Dendritic cell treated with granulocyte-macrophage colony-stimulating factor and Interleukin-4, amounts not matched to agents 40 ng/mL and 50 ng/mL, for 4 days (primary cell): ENCODE results near the gene ANO1.

Experiments
- H3K27ac Mint-ChIP-seq: one replicate; pipeline ENCODE4 v1.8.0; 2022; ENCODE audit warnings: mild to moderate bottlenecking, mixed read lengths
- H3K27me3 Mint-ChIP-seq: one replicate; pipeline ENCODE4 v1.8.0; 2022; ENCODE audit warnings: mild to moderate bottlenecking, mixed read lengths
- H3K36me3 Mint-ChIP-seq: one replicate; pipeline ENCODE4 v1.8.0; 2022; ENCODE audit warnings: low read depth, mixed read lengths
- H3K4me1 Mint-ChIP-seq: one replicate; pipeline ENCODE4 v1.8.0; 2022; ENCODE audit warnings: low read depth, mixed read lengths
- H3K4me3 Mint-ChIP-seq: one replicate; pipeline ENCODE4 v1.8.0; 2022; ENCODE audit warnings: mild to moderate bottlenecking, moderate library complexity, mixed read lengths
- H3K9me3 Mint-ChIP-seq: one replicate; pipeline ENCODE4 v1.8.0; 2022; ENCODE audit warnings: mixed read lengths
- intact Hi-C: fragments of 100-400 bp; cut with micrococcal nuclease; formaldehyde crosslinking; loops from one replicate; pipeline ENCODE4 v1.15.0; 2022

The ANO1 gene

DNA sequence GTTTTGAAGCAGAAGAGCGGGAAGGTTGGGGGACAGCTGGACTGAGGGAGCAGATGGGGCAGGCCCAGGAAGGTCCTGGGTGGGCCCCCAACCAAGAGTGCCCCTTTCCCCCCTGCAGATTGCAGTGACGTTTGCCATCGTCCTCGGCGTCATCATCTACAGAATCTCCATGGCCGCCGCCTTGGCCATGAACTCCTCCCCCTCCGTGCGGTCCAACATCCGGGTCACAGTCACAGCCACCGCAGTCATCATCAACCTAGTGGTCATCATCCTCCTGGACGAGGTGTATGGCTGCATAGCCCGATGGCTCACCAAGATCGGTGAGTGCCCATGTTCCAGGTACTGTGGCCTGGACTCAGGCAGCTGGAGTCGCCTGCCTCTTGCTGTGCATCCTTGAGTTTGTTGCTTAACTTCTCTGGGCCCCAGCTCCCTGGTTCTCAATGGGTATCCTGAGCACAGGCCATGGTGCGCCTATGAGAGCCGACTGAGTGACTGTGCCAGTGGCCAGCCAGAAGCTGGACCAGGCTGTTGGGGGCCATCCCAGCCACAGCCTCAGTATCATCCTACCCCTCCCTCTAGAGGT is 83.0 kb downstream of the ANO1 start:
- Mint-ChIP-seq H3K36me3 (no peaks in the 10 kb centered on the region), H3K4me1 (no peaks in the 10 kb centered on the region), H3K27ac (no peak overlapping the region), H3K4me3 (no peak overlapping the region), H3K9me3 (no peaks in the 10 kb centered on the region), H3K27me3 (no peaks in the 10 kb centered on the region)
- intact Hi-C loops, result no loop called here

DNA sequence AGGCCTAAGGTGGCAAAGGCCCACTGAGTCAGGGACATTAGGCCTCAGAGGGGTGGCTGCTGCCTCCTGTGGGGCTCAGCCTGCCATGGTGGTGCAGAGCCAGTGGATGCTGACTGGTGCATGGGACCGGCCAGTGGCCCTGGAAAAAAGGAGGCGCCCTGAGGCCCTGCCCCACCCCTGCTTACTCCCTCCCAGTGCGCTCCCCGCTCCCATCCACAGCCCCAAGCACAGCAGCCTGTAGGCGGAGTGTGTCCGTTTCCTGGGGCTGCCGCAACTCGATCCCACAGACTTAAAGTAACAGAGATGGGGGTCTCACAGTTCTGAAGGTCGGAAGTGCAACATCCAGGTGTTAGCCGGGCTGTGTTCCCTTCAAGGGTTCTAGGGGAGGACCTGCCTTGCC is 86.6 kb downstream of the ANO1 start:
- Mint-ChIP-seq H3K36me3 (no peaks in the 10 kb centered on the region), H3K9me3 (no peaks in the 10 kb centered on the region), H3K27me3 (peaks cover 10% of the 10 kb centered on the region), H3K27ac (no peak overlapping the region), H3K4me3 (no peak overlapping the region), H3K4me1 (no peaks in the 10 kb centered on the region)
- intact Hi-C loops, result no loop called here

DNA sequence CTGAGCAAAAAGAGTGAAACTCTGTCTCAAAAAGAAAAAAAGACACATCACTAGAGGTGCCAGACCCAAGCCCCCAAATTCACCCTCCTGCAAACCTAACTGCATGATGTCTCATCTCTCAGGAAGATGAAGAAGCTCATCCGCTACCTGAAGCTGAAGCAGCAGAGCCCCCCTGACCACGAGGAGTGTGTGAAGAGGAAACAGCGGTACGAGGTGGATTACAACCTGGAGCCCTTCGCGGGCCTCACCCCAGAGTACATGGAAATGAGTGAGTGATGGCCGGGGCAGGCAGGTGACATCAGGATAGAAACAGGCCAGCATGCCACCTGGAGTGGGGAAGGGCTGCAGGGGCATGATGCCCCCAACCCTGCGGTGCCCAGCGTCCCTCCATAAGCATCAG is 89.0 kb downstream of the ANO1 start:
- no peak overlapping the region for H3K27ac Mint-ChIP-seq
- H3K27me3 Mint-ChIP-seq, result peaks cover 10% of the 10 kb centered on the region
- no peaks in the 10 kb centered on the region for H3K4me1 Mint-ChIP-seq
- H3K36me3 Mint-ChIP-seq, result no peaks in the 10 kb centered on the region
- H3K9me3 Mint-ChIP-seq, result no peaks in the 10 kb centered on the region
- intact Hi-C loops, result no loop called here
- no peak overlapping the region for H3K4me3 Mint-ChIP-seq

DNA sequence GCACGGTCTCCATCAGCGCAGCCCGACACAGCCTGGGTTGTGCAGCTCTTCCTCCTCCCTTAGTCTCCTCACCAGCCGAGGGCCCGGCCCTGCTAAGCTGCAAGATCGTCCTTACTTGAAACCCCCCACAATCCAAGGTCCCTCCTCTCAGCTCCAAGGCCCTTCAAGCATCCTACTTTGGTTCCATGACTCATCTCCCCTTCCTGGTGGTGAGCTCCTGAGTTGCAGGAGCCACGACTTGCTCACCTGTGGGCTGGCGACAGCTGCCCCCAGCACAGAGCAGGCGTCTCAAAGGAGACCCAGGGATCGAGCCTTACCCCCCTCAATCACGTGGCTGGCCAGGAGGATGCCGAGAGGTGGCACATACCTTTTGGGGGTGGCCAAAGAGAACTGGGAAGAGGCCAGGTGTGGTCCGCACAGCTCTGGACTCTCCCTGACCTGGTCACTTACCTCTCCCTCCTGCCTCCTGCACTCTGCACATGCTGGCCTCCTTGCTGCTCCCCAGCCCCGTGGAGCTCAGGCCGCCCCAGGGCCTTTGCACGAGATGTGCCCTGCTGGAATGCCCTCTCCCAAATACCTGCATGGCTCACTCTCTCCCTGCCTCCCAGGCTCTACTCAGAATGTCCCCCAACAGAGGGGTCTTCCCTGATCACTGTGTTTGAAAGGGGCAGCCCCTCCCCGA is 89.7 kb downstream of the ANO1 start:
- no peaks in the 10 kb centered on the region for H3K36me3 Mint-ChIP-seq
- no peak overlapping the region for H3K27ac Mint-ChIP-seq
- peaks cover 10% of the 10 kb centered on the region for H3K27me3 Mint-ChIP-seq
- intact Hi-C loops, result no loop called here
- no peaks in the 10 kb centered on the region for H3K4me1 Mint-ChIP-seq
- no peak overlapping the region for H3K4me3 Mint-ChIP-seq
- no peaks in the 10 kb centered on the region for H3K9me3 Mint-ChIP-seq

DNA sequence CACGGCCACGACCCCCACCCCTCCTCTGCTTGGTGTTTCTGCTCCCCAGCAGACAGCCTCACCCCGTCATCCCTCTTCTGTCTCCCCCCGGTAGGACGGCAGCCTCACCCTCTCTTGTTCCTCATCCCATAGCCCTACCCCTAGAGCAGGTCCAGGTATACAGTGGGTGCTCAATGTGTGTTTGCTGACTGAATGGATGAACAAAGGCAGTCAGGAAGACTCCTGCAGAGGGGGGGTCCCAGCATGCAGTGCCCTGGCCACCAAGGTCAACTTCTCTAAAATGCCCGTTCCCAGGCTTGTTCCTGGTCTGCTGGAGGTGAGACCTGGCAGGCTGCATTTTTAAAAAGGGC is 90.3 kb downstream of the ANO1 start:
- H3K4me3 Mint-ChIP-seq, result no peak overlapping the region
- H3K4me1 Mint-ChIP-seq, result no peaks in the 10 kb centered on the region
- H3K27ac Mint-ChIP-seq, result no peak overlapping the region
- no peaks in the 10 kb centered on the region for H3K36me3 Mint-ChIP-seq
- H3K27me3 Mint-ChIP-seq, result peaks cover 10% of the 10 kb centered on the region
- H3K9me3 Mint-ChIP-seq, result no peaks in the 10 kb centered on the region
- intact Hi-C loops, result no loop called here

DNA sequence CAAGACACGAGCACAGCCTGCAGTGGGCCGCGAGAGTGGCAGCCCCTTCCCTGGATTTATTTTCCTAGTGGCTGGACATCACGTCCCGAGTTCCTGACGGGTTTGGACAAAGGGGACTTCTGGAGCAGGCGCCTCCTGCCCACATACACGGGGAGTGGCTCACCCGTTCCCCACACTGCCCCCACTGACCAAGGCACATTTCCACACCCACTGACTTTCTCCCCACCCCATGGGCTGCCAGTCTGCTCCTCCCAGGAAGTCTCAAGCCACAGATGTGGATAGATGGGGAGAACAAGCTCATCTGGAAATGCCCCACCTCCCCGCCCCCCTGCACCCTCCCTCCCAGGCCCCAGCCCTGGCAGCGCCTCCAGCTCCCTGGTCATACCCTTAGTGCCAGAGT is 91.0 kb downstream of the ANO1 start:
- peaks cover 10% of the 10 kb centered on the region for H3K27me3 Mint-ChIP-seq
- H3K36me3 Mint-ChIP-seq, result no peaks in the 10 kb centered on the region
- intact Hi-C loops, result no loop called here
- no peak overlapping the region for H3K27ac Mint-ChIP-seq
- no peaks in the 10 kb centered on the region for H3K4me1 Mint-ChIP-seq
- H3K4me3 Mint-ChIP-seq, result no peak overlapping the region
- no peaks in the 10 kb centered on the region for H3K9me3 Mint-ChIP-seq

DNA sequence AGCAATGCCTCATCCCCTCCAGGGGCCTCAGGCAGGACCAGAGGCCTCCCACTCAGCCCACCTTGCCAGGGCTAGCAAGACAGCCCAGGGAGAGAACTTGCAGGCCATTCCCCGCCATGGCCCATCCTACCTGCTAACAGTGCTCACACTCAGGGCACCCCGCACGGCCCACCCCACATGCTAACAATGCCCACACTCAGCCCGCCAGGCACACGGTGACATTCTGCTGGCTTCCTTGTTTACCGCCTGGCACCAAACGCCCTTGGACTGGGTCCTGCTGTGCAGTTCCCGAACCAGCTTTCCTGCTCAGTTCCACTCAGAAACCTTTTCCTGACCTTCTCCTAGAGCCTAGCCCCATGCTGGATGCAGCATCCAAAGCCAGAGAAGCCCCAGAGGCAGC is 91.5 kb downstream of the ANO1 start:
- H3K4me1 Mint-ChIP-seq, result no peaks in the 10 kb centered on the region
- no peaks in the 10 kb centered on the region for H3K36me3 Mint-ChIP-seq
- H3K27ac Mint-ChIP-seq, result no peak overlapping the region
- H3K27me3 Mint-ChIP-seq, result peaks cover 10% of the 10 kb centered on the region
- no peaks in the 10 kb centered on the region for H3K9me3 Mint-ChIP-seq
- no peak overlapping the region for H3K4me3 Mint-ChIP-seq
- intact Hi-C loops, result no loop called here

DNA sequence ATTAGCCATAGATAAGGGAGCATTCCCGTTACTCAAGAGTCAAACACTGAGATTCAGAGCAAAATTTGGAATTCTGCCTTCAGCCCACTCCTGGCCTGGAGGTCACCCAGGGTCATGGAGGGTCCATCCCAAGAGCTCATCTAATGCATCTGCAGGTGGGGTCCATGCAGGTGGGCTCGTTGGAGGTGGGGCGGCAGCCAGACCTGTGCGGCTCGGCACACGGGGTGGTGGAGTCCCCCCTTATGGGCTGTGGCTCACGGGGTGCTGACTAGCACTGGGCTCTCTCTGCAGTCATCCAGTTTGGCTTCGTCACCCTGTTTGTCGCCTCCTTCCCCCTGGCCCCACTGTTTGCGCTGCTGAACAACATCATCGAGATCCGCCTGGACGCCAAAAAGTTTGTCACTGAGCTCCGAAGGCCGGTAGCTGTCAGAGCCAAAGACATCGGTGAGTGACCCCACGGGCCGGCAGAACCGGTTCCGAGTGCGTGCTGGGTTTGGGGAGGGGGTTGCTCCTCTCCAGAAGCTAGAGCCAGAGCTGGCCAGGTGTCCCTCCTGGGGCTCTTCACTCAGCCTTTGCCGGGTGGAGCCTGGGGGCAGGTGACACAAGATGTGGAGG is 92.6 kb downstream of the ANO1 start:
- Mint-ChIP-seq H3K4me1 (no peaks in the 10 kb centered on the region), H3K4me3 (no peak overlapping the region), H3K27ac (no peak overlapping the region), H3K27me3 (peaks cover 11% of the 10 kb centered on the region), H3K36me3 (no peaks in the 10 kb centered on the region), H3K9me3 (no peaks in the 10 kb centered on the region)
- intact Hi-C loops, result no loop called here

DNA sequence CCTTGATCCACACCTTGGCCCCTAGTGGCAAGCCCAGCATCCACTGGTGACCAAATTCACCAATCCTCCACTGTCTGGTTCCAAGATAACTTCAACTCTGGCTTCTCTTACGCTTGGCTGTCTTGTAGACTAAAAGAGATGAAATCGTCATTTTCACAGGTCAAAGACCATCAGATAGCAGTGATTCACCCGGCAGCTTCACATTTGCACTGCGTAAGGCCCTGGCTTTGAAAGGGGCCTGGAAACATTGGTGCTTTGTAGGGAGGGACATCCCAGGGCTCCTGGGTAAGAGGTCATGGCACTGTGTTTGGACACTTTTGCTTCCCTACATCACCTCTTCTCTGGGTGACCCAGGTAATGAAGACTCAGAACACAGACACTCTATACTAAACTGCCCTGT is 94.9 kb downstream of the ANO1 start:
- Mint-ChIP-seq H3K4me3 (no peak overlapping the region), H3K36me3 (no peaks in the 10 kb centered on the region), H3K9me3 (no peaks in the 10 kb centered on the region), H3K27ac (no peak overlapping the region), H3K4me1 (no peaks in the 10 kb centered on the region), H3K27me3 (peaks cover 6% of the 10 kb centered on the region)
- intact Hi-C loops, result no loop called here

DNA sequence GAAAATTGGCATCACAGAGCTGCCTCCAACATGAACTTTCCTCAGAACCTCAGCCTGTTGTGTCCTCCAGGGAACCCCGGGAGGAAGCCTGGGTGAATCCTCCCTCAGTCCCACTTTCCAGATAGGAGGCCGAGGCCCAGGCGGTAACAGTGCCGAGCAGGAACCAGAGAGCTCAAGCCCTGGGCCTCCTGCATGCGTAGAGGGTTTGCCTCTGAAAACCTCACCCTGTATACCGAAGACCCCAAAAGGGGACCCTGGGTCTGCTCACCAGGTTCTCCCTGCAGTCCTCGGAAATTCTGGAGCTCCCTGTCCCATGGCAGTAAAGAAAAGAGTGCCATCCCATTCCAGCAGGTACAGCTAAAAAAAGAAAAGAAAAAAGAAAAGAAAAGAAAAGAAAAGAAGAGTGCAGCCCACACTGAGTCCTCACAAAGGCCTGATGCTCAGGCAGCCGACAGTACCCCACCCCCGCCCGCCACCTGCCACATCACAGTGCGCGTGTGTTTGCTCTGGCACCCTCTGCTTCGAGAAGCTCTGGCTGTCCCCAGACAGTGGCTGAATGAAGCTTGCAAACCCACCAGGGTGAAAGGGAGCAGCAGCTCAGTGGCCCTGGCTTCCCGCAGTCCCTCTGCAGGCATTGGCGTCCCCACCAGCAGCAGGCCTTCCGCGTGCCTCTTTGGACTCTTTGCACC is 96.6 kb downstream of the ANO1 start:
- Mint-ChIP-seq H3K27ac (no peak overlapping the region), H3K27me3 (peaks cover 2% of the 10 kb centered on the region), H3K4me3 (no peak overlapping the region), H3K36me3 (no peaks in the 10 kb centered on the region), H3K9me3 (no peaks in the 10 kb centered on the region), H3K4me1 (no peaks in the 10 kb centered on the region)
- intact Hi-C loops, result no loop called here

DNA sequence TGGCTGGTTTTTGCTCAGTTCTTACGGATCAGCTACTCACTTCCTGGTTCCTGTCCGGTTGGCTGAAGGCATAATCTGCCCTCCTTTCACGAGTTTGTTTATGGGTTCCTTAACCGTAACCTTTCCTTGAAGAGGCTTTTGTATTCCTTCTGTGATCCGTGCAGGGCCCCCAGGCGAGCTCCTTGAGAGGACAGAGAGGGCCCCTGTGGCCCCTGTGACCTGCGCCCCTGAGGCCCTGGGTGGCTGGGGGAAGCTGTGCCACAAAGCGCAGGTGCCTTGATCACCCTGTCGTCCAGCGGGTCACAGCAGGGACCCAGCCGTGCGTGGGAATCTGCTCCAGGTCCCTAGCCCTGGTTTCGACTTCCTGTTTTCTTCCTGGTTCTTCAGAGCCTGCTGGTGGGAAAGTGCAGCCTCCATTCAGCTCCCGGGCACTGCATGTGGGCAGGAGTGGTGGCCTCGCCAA is 97.2 kb downstream of the ANO1 start:
- Mint-ChIP-seq H3K9me3 (no peaks in the 10 kb centered on the region), H3K4me1 (no peaks in the 10 kb centered on the region), H3K4me3 (no peak overlapping the region), H3K27ac (no peak overlapping the region), H3K27me3 (peaks cover 2% of the 10 kb centered on the region), H3K36me3 (no peaks in the 10 kb centered on the region)
- intact Hi-C loops, result no loop called here

DNA sequence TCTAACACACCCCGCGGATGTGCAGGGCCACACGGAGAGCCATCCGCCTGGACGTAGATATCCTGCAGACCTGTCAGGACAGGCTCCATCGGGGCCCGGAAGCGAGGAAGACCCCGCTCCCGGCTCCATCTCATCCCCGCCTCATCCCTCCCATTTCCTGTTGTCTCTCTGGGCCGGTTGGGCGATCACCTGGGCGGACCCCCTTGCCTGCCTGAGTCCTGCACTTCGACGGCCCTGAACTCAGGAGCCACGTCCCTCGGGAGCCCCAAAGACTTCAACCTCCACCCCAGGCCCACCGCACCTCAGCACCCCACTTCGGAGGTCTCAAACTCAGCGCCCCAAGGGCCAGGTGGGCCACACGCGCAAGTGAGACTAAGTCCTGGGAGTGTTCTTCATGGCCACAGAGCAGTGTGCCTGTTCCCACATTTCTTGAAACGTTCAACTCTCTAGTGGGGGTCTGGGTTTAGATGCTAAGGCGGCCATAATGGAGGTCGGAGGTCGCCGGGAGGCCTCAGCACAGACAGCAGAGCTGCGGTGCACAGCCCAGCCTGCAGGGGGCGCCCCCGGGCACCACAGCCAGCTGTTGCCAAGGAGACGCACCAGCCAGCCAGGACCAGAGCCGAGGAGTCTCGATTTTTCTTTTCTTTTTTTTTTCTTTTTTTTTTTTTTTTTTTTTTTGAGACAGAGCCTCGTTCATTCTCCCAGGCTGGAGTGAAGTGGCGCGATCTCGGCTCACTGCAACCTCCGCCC is 99.0 kb downstream of the ANO1 start:
- H3K27ac Mint-ChIP-seq, result no peak overlapping the region
- no peaks in the 10 kb centered on the region for H3K36me3 Mint-ChIP-seq
- intact Hi-C loops, result no loop called here
- no peaks in the 10 kb centered on the region for H3K9me3 Mint-ChIP-seq
- no peaks in the 10 kb centered on the region for H3K4me1 Mint-ChIP-seq
- peaks cover 2% of the 10 kb centered on the region for H3K27me3 Mint-ChIP-seq
- H3K4me3 Mint-ChIP-seq, result no peak overlapping the region

DNA sequence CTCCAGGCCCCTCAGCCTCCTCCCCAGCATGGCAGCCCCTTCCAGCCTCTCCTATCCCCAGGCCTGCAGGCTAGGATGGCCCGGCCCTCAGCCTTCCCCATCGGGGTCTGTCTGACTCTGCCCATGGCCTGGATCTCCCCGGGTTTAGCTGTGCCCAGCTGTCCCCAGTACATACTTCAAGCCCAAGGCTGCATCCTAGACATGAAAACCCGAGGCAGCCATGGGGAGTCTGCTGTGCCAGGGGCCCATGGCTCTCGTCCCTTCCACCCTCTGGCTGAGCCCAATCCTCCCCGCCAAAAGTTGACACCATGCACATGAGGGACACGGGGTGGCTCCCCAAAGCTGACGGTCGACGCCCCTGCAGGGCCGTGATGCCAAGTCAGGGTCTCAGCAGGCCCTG is 102.8 kb downstream of the ANO1 start:
- intact Hi-C loops, result no loop called here
- H3K9me3 Mint-ChIP-seq, result no peaks in the 10 kb centered on the region
- H3K4me3 Mint-ChIP-seq, result no peak overlapping the region
- no peaks in the 10 kb centered on the region for H3K36me3 Mint-ChIP-seq
- H3K27ac Mint-ChIP-seq, result no peak overlapping the region
- peaks cover 2% of the 10 kb centered on the region for H3K27me3 Mint-ChIP-seq
- H3K4me1 Mint-ChIP-seq, result no peaks in the 10 kb centered on the region

DNA sequence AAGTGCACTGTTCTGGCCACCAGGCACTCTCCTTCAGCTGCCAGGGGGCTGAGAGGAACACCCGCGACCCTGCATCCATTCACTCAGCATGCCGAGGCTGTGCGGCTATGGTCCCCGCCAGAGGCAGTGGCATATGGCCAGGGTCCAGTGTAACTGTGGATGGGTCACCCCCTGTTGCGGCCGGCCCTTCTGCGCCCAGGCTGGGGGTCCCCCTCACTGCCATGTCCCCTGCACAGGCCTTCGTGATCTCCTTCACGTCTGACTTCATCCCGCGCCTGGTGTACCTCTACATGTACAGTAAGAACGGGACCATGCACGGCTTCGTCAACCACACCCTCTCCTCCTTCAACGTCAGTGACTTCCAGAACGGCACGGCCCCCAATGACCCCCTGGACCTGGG is 104.1 kb downstream of the ANO1 start:
- Mint-ChIP-seq H3K36me3 (no peaks in the 10 kb centered on the region), H3K27me3 (peaks cover 2% of the 10 kb centered on the region), H3K27ac (no peak overlapping the region), H3K4me3 (no peak overlapping the region), H3K9me3 (no peaks in the 10 kb centered on the region), H3K4me1 (no peaks in the 10 kb centered on the region)
- intact Hi-C loops, result no loop called here
